SK-N-SH (cell line): ENCODE results near the gene ZNF664. TPM values are rescaled to one million over a fixed set of nuclear protein-coding genes. Genes with fewer than 3 reads are reported as not detected.

Source experiments
- CTCF ChIA-PET: fragments of 300-600, 350-600 bp; formaldehyde crosslinking; extraction: SDS; loops from one replicate; lab custom pipeline; 2021; lab: Yijun Ruan, JAX
- POLR2A ChIA-PET: fragments of 350-600 bp; sonication (Branson Sonifier 250); formaldehyde crosslinking; extraction: SDS; loops from one replicate; lab custom pipeline; 2020; ENCODE audit warnings: antibody characterized with exemption, inconsistent platforms; lab: Yijun Ruan, JAX
- DNase-seq: peaks from one replicate; pipeline ENCODE4 v3.0.0; 2012
- H2AFZ ChIP-seq: fragments of 200-600 bp; sonication (generic); 2 replicates; pipeline ENCODE4 v1.8.1; 2016; ENCODE audit warnings: antibody characterized with exemption, mild to moderate bottlenecking, low read depth
- H3F3A ChIP-seq: fragments of 200-600 bp; sonication (generic); replicated peaks from 2 replicates; pipeline ENCODE3; 2016; ENCODE audit warnings: antibody characterized with exemption, mild to moderate bottlenecking; ENCODE audit not compliant: insufficient read depth
- H3K27ac ChIP-seq, 2 experiments: fragments of 200-500 bp in 1 of 2; fragments of 200-600 bp in 1 of 2; sonication (Bioruptor generic) in 1 of 2; sonication (generic), shearing (Covaris generic) in 1 of 2; 2 replicates each; pipeline versions ENCODE4 v1.5.1 to v1.6.1; 2014 to 2016; ENCODE audit warnings: low read depth in 2 of 2, inconsistent platforms in 1 of 2, low read length in 1 of 2, mild to moderate bottlenecking in 1 of 2, mixed read lengths in 1 of 2
- H3K27me3 ChIP-seq: fragments of 200-600 bp; sonication (generic), shearing (Covaris generic); 2 replicates; pipeline ENCODE4 v1.6.1; 2016; ENCODE audit warnings: mixed run types; ENCODE audit not compliant: insufficient read depth
- H3K36me3 ChIP-seq, 2 experiments: fragments of 200-500 bp in 1 of 2; fragments of 200-600 bp in 1 of 2; sonication (Bioruptor generic) in 1 of 2; sonication (generic) in 1 of 2; replicated peaks in 1 of 2; 2 replicates each; pipeline versions ENCODE3 to v1.5.1; 2014 to 2016; ENCODE audit warnings: low read length in 1 of 2, mild to moderate bottlenecking in 1 of 2; ENCODE audit not compliant: insufficient read depth in 2 of 2, control insufficient read depth in 1 of 2
- H3K4me1 ChIP-seq, 2 experiments: fragments of 200-500 bp in 1 of 2; fragments of 200-600 bp in 1 of 2; sonication (Bioruptor generic) in 1 of 2; sonication (generic), shearing (Covaris generic) in 1 of 2; 2 replicates each; pipeline versions ENCODE4 v1.5.1 to v1.6.1; 2014 to 2016; ENCODE audit warnings: low read depth in 1 of 2, low read length in 1 of 2, mixed run types in 1 of 2; ENCODE audit not compliant: insufficient read depth in 2 of 2, control insufficient read depth in 1 of 2
- H3K4me2 ChIP-seq: fragments of 200-600 bp; sonication (generic), shearing (Covaris generic); 2 replicates; pipeline ENCODE4 v1.6.1; 2017; ENCODE audit warnings: mixed run types
- H3K4me3 ChIP-seq, 2 experiments: fragments of 200-500 bp in 1 of 2; fragments of 200-600 bp in 1 of 2; sonication (Bioruptor generic) in 1 of 2; sonication (generic), shearing (Covaris generic) in 1 of 2; 2 replicates each; pipeline versions ENCODE4 v1.5.1 to v1.8.1; 2014 to 2016; ENCODE audit warnings: low read depth in 2 of 2, inconsistent platforms in 1 of 2, low read length in 1 of 2, mild to moderate bottlenecking in 1 of 2, mixed read lengths in 1 of 2, moderate library complexity in 1 of 2
- H3K79me2 ChIP-seq: fragments of 200-600 bp; sonication (generic); 2 replicates; pipeline ENCODE4 v1.8.1; 2017; ENCODE audit warnings: mild to moderate bottlenecking; ENCODE audit not compliant: insufficient read depth
- H3K9ac ChIP-seq: fragments of 200-600 bp; sonication (generic); 2 replicates; pipeline ENCODE4 v1.6.1; 2017; ENCODE audit warnings: mixed run types
- H3K9me2 ChIP-seq: fragments of 200-600 bp; sonication (generic); 2 replicates; pipeline ENCODE4 v1.6.1; 2017; ENCODE audit warnings: mixed run types
- H3K9me3 ChIP-seq: fragments of 200-600 bp; sonication (generic); 2 replicates; pipeline ENCODE4 v1.6.1; 2017; ENCODE audit warnings: mixed run types, mild to moderate bottlenecking, moderate library complexity
- H4K20me1 ChIP-seq: fragments of 200-600 bp; sonication (generic); 2 replicates; pipeline ENCODE4 v1.6.1; 2017; ENCODE audit warnings: mild to moderate bottlenecking, mixed run types; ENCODE audit not compliant: insufficient read depth
- CHD2 ChIP-seq: fragments of 150-350 bp; IDR thresholded peaks from 2 replicates; pipeline ENCODE4 v1.6.1; 2018; ENCODE audit warnings: low read length; ENCODE audit not compliant: partially characterized antibody
- EP300 ChIP-seq, 2 experiments: IDR thresholded peaks; 2 replicates each; pipeline versions ENCODE4 v1.4.0 to v1.6.1; 2012; ENCODE audit warnings: borderline replicate concordance in 1 of 2, low read depth in 1 of 2, low read length in 1 of 2
- EZH2phosphoT487 ChIP-seq: fragments of 200-600 bp; sonication (generic); IDR thresholded peaks from 2 replicates; pipeline ENCODE4 v1.6.1; 2017; ENCODE audit warnings: low read depth, mixed run types, mild to moderate bottlenecking, antibody characterized with exemption, moderate library complexity, borderline replicate concordance
- POLR2AphosphoS5 ChIP-seq: IDR thresholded peaks from 2 replicates; pipeline ENCODE4 v1.6.1; 2012; ENCODE audit warnings: low read depth, low read length
- REST ChIP-seq: IDR thresholded peaks from 2 replicates; pipeline ENCODE4 v1.6.1; 2012; ENCODE audit warnings: mild to moderate bottlenecking, low read depth, low read length, moderate library complexity
- RFX5 ChIP-seq: IDR thresholded peaks from 2 replicates; pipeline ENCODE4 v1.6.1; 2012; ENCODE audit warnings: mild to moderate bottlenecking, improper control_type of control experiment, low read length
- SMC3 ChIP-seq: IDR thresholded peaks from 2 replicates; pipeline ENCODE4 v1.6.1; 2012; ENCODE audit warnings: low read depth, low read length, improper control_type of control experiment
- TAF1 ChIP-seq: IDR thresholded peaks from 2 replicates; pipeline ENCODE4 v1.6.1; 2012; ENCODE audit warnings: low read depth, mild to moderate bottlenecking, low read length, moderate library complexity, borderline replicate concordance
- TCF12 ChIP-seq: IDR thresholded peaks from 2 replicates; pipeline ENCODE4 v1.4.0; 2012
- YY1 ChIP-seq: IDR thresholded peaks from 2 replicates; pipeline ENCODE4 v1.4.0; 2012; ENCODE audit warnings: low read depth, mild to moderate bottlenecking
- WGBS: methylation state at CpG from one replicate; pipeline ENCODE4 v1.1.6; 2017; ENCODE audit warnings: low lambda C conversion rate; 5-methylcytosine and 5-hydroxymethylcytosine counted together
- polyA plus RNA-seq, 3 experiments: library from polyadenylated mRNA; depleted of rRNA; stranded (reverse); fragments of >200 nt; gene quantifications; 2 replicates each; pipeline ENCODE4 v1.2.3, GENCODE V29; 2012
- TF ChIP-seq, protein P1 (sequence below): IDR thresholded peaks from 2 replicates; pipeline ENCODE4 v1.4.0; 2012; ENCODE audit warnings: low read depth

ZNF664 gene
- polyA plus RNA-seq, 1 of the 3 experiments (the other 2 are of a cell fraction): 34.9 TPM

DNA sequence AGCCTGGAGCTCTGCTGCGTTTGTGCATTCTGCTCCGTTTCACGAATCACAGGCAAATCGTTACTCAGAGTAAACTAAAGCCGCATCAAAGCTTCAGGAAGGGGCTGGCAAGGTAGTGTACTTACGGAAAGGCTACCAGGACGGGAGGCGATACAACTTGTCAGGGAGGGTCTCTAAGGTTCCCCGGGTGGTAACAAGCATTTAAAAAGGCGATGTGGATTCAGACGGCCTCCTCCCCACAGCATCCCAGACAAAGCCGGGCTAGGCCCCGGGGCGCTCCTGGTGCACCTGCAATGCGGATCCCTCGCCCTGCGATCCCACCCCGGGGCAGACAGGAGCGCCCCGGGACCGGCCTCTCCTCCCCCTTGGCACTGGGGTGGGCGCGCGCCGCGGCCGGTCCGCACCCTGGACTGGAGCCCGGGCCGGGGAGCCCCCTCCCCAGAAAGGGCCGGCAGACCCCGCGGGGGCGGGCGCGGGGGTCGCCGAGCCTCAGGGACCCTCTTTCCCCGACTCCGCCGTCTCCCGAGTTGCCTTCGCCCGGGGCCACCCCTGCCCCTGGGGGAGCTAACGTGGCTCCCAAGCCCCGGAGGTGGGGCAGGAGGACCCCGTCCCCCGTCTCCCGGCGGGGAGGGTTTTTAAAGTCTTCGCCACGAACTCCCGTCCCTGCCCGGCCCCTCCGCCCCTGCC is 1.1 kb upstream of the ZNF664 start:
- H2AFZ ChIP-seq: peak overlapping the region; percentile 5; the same call in 1 of the 2 replicates
- ChIA-PET POLR2A (interaction anchor here (1.0 kb wide), 1 partner anchor 11 kb away, joined by 3 read pairs; no protein-coding TSS in a partner anchor), CTCF (interaction anchor here (0.8 to 1.2 kb wide), 3 partner anchors 10 to 13 kb away, joined by 3 read pairs; no protein-coding TSS in a partner anchor)
- peaks cover 84% of the 10 kb centered on the region for H3K79me2 ChIP-seq
- WGBS: 2% methylated on average over 28 of the region's 55 CpGs
- peaks cover 30% of the 10 kb centered on the region for H3F3A ChIP-seq
- H3K9me2 ChIP-seq: no peaks in the 10 kb centered on the region
- peaks cover 43% of the 10 kb centered on the region for H4K20me1 ChIP-seq
- peaks cover 18 to 29% of the 10 kb centered on the region in 2 experiments for H3K36me3 ChIP-seq
- peak; percentile 69 for DNase-seq
- peaks cover 7 to 20% of the 10 kb centered on the region in 2 experiments; a peak in 3 of 4 replicates for H3K4me1 ChIP-seq
- no peaks in the 10 kb centered on the region for H3K27me3 ChIP-seq
- H3K9me3 ChIP-seq: no peaks in the 10 kb centered on the region
- H3K9ac ChIP-seq: peak overlapping the region; percentile 85
- H3K4me2 ChIP-seq: peak overlapping the region; percentile 82
- TF ChIP-seq CHD2: no peak
- no peak for TF ChIP-seq REST
- TF ChIP-seq EZH2phosphoT487: no peak
- TF ChIP-seq TCF12: no peak
- TF ChIP-seq YY1: no peak
- TF ChIP-seq EP300 (IDR thresholded peaks at IDR 0.05; ENCODE audit: borderline replicate concordance in 1 of 2, low read depth in 1 of 2, low read length in 1 of 2): no peak
- no peak for TF ChIP-seq TAF1
- H3K27ac ChIP-seq: peak overlapping the region; percentile 63 to 83
- peak overlapping the region; percentile 89 to 91 for H3K4me3 ChIP-seq

DNA sequence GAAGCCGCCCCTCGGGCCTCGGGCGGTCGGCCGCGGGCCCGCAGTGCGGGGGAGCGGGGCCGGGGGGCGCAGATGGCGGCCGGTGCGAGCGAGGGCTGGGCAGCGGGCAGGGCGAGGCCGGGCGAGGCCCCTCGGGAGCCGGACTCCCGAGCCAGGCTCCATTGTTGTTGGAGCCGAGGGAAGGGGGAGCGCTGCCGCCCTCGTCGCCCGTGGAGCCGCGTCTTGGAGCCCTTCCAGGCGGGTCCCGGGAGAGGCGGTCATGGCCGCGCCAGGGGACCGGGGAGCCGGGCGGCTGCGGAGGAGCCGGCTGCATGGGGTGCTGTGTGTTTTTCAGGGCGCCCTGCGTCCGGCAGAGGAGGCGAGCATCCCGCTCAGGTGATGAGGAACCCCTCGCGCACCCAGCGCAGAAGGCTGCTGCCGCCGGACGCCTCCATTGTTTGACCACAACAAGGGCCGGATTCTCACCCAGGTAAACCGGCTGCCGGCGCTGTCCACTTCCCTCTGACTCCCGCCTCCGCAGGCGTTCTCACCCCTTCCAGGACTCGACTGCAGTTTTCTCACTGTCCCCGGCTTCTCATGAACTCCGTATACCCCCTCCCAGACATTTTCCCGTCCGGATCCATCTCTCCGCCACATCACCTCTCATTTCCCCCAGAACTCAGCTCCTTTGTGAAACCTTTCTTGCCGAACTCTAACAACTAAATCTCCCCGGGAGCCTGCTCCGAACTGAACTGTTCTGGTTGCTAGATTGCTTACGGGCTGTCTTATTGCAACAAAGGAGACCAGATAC is 732 bp downstream of the ZNF664 start:
- Histone ChIP-seq H3K9ac (peak overlapping the region; percentile 77), H3K9me2 (no peaks in the 10 kb centered on the region), H3F3A (peaks cover 31% of the 10 kb centered on the region), H3K36me3 (peaks cover 26 to 39% of the 10 kb centered on the region in 2 experiments), H3K79me2 (peaks cover 78% of the 10 kb centered on the region), H3K9me3 (no peaks in the 10 kb centered on the region), H3K4me3 (peak overlapping the region; percentile 70 to 77), H2AFZ (peak overlapping the region; percentile 59), H3K4me2 (peak overlapping the region; percentile 100), H3K27me3 (no peaks in the 10 kb centered on the region), H3K4me1 (peaks cover 7 to 15% of the 10 kb centered on the region in 2 experiments; a peak in 3 of 4 replicates), H4K20me1 (peaks cover 27% of the 10 kb centered on the region), H3K27ac (peak overlapping the region; percentile 41 to 82; a peak in 3 of 4 replicates)
- TF ChIP-seq RFX5 (no peak), POLR2AphosphoS5 (no peak), YY1 (0 out of 2 replicates have a peak, but pooled peaks have one; percentile 37), SMC3 (no peak), TAF1 (no peak), REST (peak; percentile 67), EP300 (IDR thresholded peaks at IDR 0.05; ENCODE audit: borderline replicate concordance in 1 of 2, low read depth in 1 of 2, low read length in 1 of 2) (no peak)
- TF ChIP-seq, protein P1, sequence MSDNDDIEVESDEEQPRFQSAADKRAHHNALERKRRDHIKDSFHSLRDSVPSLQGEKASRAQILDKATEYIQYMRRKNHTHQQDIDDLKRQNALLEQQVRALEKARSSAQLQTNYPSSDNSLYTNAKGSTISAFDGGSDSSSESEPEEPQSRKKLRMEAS: no peak
- ChIA-PET POLR2A (no interaction called here), CTCF (interaction anchor here (1.0 kb wide), 1 partner anchor 24 kb away, joined by 4 read pairs; no protein-coding TSS in a partner anchor)
- WGBS: 3% methylated on average over 18 of the region's 69 CpGs
- peak; percentile 70 for DNase-seq
